ENCODE data around the gene PLCH2. TPM values are rescaled to one million over a fixed set of nuclear protein-coding genes. Genes with fewer than 3 reads are reported as not detected.

The PLCH2 gene
- total RNA-seq, 2 donors from 2014 or later, result 2.0 to 3.8 TPM

DNA sequence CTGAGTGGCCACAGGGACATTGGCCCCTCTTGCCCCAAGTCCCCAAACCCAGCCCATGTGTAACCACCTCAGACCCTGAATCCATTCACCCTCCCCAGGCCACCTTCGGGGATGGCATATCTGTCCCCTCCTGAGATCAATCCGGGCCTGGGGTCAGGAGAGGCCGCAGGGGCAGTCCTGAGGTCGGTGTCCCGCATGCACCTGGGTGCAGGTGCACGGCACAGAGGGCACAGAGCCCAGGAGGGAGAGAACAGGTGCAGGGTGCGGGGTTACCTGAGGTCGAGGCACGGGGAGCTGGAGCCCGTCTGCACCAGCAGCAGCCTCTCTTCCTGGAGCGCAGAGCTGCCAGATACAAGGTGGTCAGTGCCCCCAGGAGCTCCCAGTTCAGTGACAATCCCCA lies 33.5 kb downstream of the PLCH2 start:
- H3K4me1 ChIP-seq, result no peaks in the 10 kb centered on the region
- no peak overlapping the region for H3K4me3 ChIP-seq
- H3K9me3 ChIP-seq, result no peaks in the 10 kb centered on the region
- H3K27me3 ChIP-seq, result peaks cover 15% of the 10 kb centered on the region
- intact Hi-C loops (cut with DNase I), result no loop called here
- peaks cover 37% of the 10 kb centered on the region for H3K36me3 ChIP-seq
- TF ChIP-seq, protein P1, sequence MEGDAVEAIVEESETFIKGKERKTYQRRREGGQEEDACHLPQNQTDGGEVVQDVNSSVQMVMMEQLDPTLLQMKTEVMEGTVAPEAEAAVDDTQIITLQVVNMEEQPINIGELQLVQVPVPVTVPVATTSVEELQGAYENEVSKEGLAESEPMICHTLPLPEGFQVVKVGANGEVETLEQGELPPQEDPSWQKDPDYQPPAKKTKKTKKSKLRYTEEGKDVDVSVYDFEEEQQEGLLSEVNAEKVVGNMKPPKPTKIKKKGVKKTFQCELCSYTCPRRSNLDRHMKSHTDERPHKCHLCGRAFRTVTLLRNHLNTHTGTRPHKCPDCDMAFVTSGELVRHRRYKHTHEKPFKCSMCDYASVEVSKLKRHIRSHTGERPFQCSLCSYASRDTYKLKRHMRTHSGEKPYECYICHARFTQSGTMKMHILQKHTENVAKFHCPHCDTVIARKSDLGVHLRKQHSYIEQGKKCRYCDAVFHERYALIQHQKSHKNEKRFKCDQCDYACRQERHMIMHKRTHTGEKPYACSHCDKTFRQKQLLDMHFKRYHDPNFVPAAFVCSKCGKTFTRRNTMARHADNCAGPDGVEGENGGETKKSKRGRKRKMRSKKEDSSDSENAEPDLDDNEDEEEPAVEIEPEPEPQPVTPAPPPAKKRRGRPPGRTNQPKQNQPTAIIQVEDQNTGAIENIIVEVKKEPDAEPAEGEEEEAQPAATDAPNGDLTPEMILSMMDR (IDR thresholded peaks at IDR 0.05), result no peak
- H3K27ac ChIP-seq, result no peak overlapping the region
- DNase-seq, result no peak
- H3K9ac ChIP-seq (ENCODE audit: low read depth in 2 of 2, low read length in 2 of 2), result no peak overlapping the region

DNA sequence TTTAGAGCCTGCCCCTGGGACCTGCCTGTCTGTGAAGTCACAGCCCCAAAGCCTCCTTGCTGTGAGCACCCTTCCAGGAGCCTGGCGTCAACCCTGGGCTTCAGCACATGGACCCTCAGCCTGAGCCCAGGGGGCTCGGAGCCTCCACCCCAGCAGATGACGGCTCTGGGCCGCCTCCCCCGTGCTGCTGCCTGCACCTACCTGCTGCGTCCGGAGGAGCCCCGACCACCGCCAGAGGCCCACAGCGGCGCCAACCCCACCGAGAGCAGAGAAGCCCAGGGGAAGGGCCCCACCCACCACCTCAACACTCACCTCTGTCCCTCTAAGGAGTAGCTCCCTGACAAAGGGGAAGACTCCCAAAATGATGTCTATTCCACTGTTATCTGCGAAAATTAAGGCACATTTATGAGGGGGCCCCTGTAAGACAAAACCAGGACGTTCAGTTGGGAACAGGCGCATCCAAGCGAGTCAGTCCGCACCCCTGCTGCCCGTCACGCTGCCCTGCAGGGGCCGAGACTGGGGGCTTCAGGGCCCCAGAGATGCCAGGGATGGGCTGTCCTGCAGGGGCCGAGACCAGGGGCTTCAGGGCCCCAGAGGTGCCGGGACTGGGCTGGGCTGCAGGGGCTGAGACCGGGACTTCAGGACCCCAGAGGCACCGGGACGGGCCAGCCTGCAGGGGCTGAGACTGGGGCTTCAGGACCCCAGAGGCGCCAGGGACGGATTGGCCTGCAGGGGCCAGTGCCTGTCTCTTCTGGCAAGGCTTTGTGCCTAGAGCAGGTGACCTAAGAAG lies 34.5 kb downstream of the PLCH2 start:
- intact Hi-C loops (cut with DNase I), result no loop called here
- peaks cover 5% of the 10 kb centered on the region for H3K27me3 ChIP-seq
- no peaks in the 10 kb centered on the region for H3K9me3 ChIP-seq
- no peak for DNase-seq
- H3K9ac ChIP-seq (ENCODE audit: low read depth in 2 of 2, low read length in 2 of 2), result no peak overlapping the region
- no peak overlapping the region for H3K27ac ChIP-seq
- H3K4me3 ChIP-seq, result no peak overlapping the region
- TF ChIP-seq, protein P1 (IDR thresholded peaks at IDR 0.05), result no peak
- H3K36me3 ChIP-seq, result peaks cover 37% of the 10 kb centered on the region
- no peaks in the 10 kb centered on the region for H3K4me1 ChIP-seq

DNA sequence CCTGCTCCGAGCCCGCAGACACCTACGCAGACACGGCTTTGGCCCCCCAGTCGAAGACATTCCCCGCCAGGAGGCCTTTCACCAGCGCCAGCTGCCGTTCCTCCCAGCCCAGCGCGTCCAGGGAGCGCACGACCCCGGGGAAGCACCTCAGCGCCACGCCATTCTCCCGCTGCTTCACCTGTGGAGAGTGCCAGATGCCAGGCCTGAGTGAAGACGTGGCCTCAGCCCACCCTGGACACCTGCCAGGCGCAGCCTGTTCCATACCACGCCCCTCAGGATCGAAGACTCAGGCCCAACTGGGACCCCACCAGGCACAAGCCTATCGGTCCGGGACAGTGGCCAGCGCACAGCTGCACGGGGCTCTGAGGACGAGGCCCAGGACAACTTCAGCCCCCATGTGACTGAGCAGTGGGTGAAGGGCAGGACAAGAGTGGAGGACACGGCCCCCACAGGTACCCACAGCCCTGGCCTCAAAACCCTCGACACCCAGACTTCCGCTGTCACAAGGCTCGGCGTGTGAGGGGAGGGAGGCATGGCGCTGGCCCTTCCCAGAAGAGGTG lies 36.9 kb downstream of the PLCH2 start:
- Histone ChIP-seq H3K9ac (ENCODE audit: low read depth in 2 of 2, low read length in 2 of 2) (no peak overlapping the region), H3K27me3 (no peaks in the 10 kb centered on the region), H3K4me1 (no peaks in the 10 kb centered on the region), H3K4me3 (no peak overlapping the region), H3K36me3 (peaks cover 48% of the 10 kb centered on the region), H3K9me3 (no peaks in the 10 kb centered on the region), H3K27ac (no peak overlapping the region)
- intact Hi-C loops (cut with DNase I), result no loop called here
- TF ChIP-seq, protein P1 (IDR thresholded peaks at IDR 0.05), result no peak
- DNase-seq, result no peak

DNA sequence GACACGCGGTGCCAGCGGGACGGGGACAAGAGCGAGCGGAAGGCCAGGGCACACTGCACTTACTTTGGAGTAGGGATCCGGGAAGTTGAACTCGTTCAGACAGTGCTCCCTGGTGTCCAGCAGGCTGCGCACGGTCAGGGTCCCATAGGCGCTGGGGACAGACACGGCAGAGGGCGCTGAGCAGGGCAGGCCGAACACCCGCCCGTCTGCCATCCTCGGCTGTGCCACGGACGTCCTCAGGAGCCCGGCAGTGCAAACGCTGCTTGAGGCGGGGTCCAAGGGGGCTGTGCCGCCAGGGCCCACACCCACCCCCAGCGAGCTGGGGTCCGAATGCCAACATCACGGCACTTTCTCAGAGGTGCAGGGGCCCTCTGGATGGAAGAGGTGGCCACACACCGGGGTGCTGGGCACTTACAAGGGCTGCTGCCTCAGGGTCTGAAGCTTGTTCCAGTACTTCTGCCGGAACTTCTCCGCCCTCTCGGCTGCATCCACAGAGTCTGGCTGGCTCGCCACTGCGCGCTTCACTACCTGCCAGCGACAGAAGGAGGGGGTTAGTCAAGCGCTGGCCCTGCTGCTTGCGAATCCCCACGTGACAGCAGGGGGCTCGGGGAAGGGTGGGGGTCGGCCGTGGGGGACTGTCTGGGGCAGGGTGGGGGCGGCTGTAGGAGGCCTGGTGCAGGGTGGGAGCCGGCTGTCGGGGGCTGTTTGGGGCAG lies 38.0 kb downstream of the PLCH2 start:
- TF ChIP-seq, protein P1 (IDR thresholded peaks at IDR 0.05), result no peak
- H3K27me3 ChIP-seq, result no peaks in the 10 kb centered on the region
- DNase-seq, result no peak
- H3K4me3 ChIP-seq, result no peak overlapping the region
- H3K27ac ChIP-seq, result no peak overlapping the region
- H3K9me3 ChIP-seq, result no peaks in the 10 kb centered on the region
- no peak overlapping the region for H3K9ac ChIP-seq (ENCODE audit: low read depth in 2 of 2, low read length in 2 of 2)
- intact Hi-C loops (cut with DNase I), result no loop called here
- H3K36me3 ChIP-seq, result peaks cover 56% of the 10 kb centered on the region
- H3K4me1 ChIP-seq, result no peaks in the 10 kb centered on the region

DNA sequence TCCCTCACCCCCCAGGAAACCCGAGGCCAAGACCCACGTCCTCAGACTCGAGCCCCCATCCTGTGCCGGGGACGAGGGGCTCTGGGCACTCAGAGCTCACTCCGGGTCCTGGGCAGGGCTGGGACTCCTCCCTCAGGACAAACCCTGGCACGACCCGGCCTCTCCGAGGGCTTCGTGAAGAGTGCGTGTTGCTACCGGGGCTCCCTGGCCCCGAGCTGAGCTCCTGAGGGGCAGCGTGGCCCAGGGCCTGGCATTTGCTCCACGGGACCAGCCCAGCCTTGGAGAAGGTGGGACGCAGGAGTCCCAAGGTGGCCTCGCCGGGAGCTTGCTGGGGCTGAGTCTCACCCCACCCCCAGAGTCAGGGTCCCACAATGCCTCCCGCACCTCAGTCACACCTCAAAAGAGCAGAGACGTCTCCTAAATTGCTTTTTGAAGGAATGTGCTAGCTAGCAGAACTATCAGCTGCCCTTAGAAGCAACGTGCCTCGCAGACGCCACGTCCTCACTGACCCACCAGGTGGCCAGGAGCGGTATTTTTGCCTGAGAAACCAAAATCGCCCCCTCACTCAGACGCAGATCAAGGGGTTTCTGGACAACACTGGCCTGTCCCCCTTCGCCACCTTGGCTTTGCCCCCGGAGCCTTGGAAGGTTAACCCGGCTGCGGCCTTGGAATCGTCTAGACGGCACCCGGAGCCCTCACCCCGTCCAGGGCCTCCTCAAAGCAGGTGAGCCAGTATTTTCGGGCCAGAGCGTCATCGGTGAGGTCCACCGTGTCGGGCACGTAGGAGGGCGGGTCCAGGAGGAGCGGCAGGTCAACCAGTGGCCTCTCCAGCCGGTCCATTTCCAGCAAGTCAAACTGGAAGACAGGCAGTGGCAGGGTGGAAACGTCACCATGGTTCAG lies 39.0 kb downstream of the PLCH2 start:
- Histone ChIP-seq H3K4me1 (no peaks in the 10 kb centered on the region), H3K4me3 (no peak overlapping the region), H3K9ac (ENCODE audit: low read depth in 2 of 2, low read length in 2 of 2) (no peak overlapping the region), H3K27me3 (no peaks in the 10 kb centered on the region), H3K27ac (no peak overlapping the region), H3K9me3 (no peaks in the 10 kb centered on the region), H3K36me3 (peaks cover 47% of the 10 kb centered on the region)
- TF ChIP-seq, protein P1 (IDR thresholded peaks at IDR 0.05), result no peak
- intact Hi-C loops (cut with DNase I), result no loop called here
- DNase-seq, result no peak
